IPS DF 4.7 (cell line): ENCODE data around the gene ECHS1.
"Not testable (repeated sequence)": the region's sequence is repeated elsewhere in the genome, so short reads cannot be mapped to it uniquely, and the experiment has no call there.

Experiments
- DNase-seq: peaks from one replicate; pipeline ENCODE4 v3.0.0-alpha.2; 2013; ENCODE audit warnings: low spot score; ENCODE audit errors: extremely low read depth

Gene ECHS1

GRCh38 chr10:133399123-133399601, 26.0 kb upstream of the ECHS1 start:
- DNase-seq = no peak

- DNase-seq = no peak
These were observed 24.8 kb upstream of the ECHS1 start for GRCh38 chr10:133397938-133398337.

DNA sequence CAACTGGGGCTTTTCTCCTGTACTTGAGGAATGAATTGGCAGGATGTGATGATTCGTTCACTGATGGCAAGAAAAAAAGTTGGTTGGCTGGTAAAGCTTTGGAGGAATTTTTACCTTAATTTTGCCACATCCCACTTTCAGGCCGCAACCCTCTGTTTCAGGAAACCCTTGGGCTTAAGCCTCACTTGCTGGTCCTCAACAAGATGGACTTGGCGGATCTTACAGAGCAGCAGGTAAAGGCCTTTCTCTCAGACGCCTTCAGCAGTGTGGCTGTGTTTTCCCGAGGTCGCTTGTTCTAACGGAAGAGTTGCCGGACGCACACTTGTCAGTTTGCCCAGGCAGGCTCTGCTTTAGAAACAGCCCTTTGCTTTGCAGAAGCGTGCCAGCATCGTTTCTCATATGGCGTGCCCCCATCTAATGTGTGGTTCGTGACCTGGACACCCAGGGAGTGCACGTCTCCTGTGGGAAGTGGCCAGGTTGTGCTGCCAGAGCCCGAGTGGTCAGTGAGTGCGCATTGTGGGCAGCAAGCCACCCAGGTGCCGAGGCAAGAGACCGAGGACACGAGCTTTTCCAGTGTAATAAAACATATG, 23.0 kb upstream of the ECHS1 start:
- DNase-seq = no peak

DNA sequence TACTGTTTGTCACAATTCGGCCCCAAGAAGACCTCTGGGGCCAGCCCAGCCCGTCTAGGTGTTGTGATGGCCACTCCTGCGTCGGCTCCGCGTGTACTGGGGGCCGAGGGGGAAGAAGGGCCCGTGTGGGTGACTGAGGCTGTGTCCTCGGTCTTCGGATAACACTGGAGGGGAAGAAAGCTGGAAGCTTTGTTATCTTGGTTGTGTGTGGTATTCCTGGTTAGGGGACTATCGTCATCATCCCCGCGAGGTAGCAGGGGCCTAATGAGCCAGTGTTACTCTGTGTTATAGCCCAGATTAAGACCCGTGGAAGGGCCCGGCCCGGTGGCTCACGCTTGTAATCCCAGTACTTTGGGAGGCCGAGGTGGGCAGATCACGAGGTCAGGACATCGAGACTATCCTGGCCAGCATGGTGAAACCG, 21.7 kb upstream of the ECHS1 start:
- DNase-seq = no peak

- DNase-seq = peak; percentile 78
These were observed 21.0 kb upstream of the ECHS1 start, which contains the start of gene MTG1 for GRCh38 chr10:133394064-133394663. MTG1 (plus strand) TSS chr10:133394157; CDS start chr10:133394221, 64 bp downstream.

DNA sequence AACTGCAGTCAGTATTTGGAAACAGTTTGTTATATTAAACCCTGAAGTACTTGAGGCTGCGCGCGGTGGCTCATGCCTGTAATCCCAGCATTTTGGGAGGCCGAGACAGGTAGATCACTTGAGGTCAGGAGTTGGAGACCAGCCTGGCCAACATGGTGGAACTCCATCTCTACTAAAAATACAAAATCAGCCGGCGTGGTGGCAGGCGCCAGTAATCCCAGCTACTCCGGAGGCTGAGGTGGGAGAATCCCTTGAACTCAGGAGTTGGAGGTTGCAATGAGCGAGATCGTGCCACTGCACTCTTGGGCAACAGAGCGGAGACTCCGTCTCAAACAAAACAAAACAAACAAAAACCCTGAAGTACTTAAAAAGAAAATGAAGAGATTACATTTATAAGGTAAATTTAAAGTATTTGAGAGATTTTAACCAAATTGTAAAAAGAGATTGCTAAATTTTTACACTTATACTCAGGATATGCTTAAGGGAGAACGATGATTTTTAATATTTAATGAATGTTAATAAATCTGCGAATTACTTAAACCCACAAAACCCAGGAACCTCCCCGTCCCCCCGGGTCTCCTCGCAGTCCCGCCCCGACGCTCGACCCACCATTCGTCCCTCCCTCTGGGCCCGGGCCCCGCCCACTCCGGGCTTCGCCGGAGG, 20.4 kb upstream of the ECHS1 start:
- no peak for DNase-seq

DNA sequence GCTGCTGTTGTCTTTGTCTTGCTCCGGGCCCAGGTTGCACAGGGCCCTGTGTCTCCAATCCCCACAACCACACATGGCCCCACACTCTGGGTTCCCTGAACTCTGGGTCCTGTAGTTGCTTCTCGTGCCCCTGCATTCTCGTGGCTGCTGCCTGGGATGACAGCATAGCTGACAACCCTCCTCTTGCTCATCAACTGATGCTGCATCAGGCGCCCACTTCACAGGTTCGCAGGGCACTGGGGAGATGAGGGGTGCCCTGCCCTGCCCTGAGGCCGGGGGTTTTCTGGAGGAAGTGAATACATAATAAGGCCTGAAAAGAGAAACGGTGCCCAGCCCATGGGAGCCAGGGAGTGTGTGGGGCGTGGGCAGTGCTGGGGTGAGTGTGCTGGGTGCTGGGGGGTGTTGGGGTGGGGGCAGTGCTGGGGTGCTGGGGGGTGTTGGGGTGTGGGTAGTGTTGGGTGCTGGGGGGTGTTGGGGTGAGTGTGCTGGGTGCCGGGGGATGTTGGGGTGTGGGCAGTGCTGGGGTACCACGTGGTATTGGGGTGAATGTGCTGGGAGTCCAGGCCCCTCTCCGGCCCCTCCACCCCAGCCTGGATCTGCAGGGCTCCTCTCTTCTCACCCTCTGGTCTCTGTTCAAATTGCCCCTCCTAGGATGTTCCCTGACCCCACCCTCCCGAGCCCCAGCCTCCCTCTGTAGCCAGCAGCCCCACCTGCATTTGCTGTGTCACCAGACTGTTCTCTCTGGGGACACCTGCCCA, 18.8 kb upstream of the ECHS1 start:
- no peak for DNase-seq

- DNase-seq = no peak
These were observed 18.1 kb upstream of the ECHS1 start for GRCh38 chr10:133391249-133391635.

- DNase-seq = no peak
These were observed 17.6 kb upstream of the ECHS1 start for GRCh38 chr10:133390597-133391248.

DNA sequence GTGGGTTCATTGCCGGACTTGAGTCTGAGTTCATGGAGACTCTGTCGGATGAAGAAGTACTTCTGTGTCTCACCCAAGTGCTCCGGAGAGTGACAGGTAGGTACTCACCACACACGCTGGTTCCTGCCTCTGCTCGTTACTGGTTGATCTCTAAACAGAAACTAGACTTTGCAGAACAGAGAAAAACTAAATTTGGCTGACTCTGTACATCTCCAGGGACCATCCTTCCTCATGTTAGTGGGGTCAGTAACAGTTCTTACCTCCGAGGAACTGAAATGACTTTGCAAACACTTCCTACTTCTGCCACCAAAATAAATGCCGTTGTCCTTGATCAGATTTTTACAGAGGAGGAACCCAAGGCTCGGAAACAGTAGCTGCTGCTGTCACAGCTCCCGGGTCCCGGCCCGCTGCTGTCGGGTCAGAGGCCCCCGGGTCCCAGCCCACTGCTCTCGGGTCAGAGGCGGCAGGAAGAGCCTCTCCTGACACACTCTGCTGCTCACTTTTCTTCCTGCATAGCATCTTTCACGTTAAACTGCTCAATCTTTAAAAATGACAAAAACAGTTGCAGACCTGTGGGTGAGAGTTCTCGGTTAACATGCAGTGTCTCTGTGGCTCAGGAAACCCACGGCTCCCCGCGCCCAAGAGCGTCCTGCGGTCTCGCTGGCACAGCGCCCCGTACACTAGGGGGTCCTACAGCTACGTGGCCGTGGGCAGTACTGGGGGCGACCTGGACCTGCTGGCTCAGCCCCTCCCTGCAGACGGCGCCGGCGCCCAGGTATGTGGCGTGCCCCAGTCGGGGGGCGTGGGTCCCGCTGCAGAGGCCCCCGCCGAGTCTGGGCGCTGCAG, 16.0 kb upstream of the ECHS1 start:
- no peak for DNase-seq

- DNase-seq = no peak
These were observed 15.2 kb upstream of the ECHS1 start for GRCh38 chr10:133388236-133388972.

DNA sequence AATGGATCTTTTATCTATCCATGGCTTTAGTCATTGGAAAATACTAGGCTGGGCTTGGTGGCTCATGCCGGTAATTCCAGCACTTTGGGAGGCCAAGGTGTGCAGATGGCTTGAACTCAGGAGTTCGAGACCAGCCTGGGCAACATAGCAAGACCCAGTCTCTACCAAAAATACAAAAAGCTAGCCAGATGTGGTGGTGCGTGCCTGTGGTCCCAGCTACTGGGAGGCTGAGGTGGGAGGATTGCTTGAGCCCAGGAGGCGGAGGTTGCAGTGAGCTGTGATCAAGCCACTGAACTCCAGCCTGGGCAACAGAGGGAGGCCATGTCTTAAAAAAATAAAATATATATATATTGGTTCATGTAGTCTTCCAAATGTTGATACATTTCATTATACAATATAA, 13.8 kb upstream of the ECHS1 start:
- not testable (repeated sequence) for DNase-seq

GRCh38 chr10:133385214-133385613, 12.1 kb upstream of the ECHS1 start:
- DNase-seq = no peak

DNA sequence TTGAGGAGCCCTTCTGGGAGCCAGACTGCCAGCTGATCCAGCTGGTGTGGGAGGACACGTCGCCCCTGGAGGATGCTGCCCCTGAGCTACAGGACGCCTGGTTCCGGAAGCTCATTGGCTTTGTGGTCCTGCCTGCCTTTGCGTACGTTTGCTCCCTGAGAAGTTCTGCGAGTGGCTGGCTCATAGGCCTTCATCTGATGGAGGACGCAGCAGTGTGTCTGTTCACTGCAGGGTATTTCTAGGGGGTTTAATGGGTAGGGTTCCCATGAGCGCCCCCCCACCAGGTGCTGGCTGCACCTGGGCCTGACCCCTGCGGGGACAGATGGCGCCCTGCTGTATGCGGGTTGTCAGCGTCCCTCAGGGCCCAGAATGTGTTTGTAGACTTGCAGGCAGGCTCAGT, 10.9 kb upstream of the ECHS1 start:
- DNase-seq = no peak

- DNase-seq = no peak
These were observed 10.4 kb upstream of the ECHS1 start for GRCh38 chr10:133383551-133383950.

GRCh38 chr10:133381036-133381435, 7.9 kb upstream of the ECHS1 start:
- DNase-seq = no peak

- DNase-seq = no peak
These were observed 6.9 kb upstream of the ECHS1 start for GRCh38 chr10:133379801-133380666.

- no peak for DNase-seq
These were observed 6.1 kb upstream of the ECHS1 start, which contains the start of gene PAOX for GRCh38 chr10:133379152-133379800. PAOX (plus strand) TSS chr10:133379262; CDS start chr10:133379317, 55 bp downstream.
